Measurements from ENCODE around the gene GAS2L1.

The GAS2L1 gene

GRCh38 chr22:29345932-29346331, 39.5 kb downstream of the GAS2L1 start:
- H2BK12ac ChIP-seq (ENCODE audit: low read length in 2 of 2), result no peak overlapping the region
- H3K9me3 ChIP-seq (ENCODE audit: control insufficient read depth, low read length), result no peaks in the 10 kb centered on the region
- no peak for DNase-seq
- H3K36me3 ChIP-seq (ENCODE audit: control insufficient read depth in 1 of 2, insufficient read depth in 2 of 2, low read depth in 1 of 2, low read length in 2 of 2), result peaks cover 58 to 82% of the 10 kb centered on the region in 2 experiments
- H3K4me2 ChIP-seq (ENCODE audit: low read length, poor library complexity, severe bottlenecking), result no peak overlapping the region
- no peak overlapping the region for H2BK15ac ChIP-seq (ENCODE audit: low read depth, poor library complexity, severe bottlenecking)
- H3K79me1 ChIP-seq (replicated peaks; ENCODE audit: low read length, poor library complexity, severe bottlenecking), result peaks cover 16% of the 10 kb centered on the region
- no peaks in the 10 kb centered on the region for H3K27me3 ChIP-seq (ENCODE audit: control insufficient read depth in 1 of 2, insufficient read depth in 1 of 2, low read length in 2 of 2)
- H2AK5ac ChIP-seq (ENCODE audit: low read length, severe bottlenecking), result no peak overlapping the region
- no peak overlapping the region for H3K14ac ChIP-seq (ENCODE audit: low read length in 2 of 2)
- H3K4ac ChIP-seq (ENCODE audit: low read depth in 1 of 2, low read length in 2 of 2), result no peak overlapping the region
- H2AFZ ChIP-seq (ENCODE audit: low read depth, low read length), result no peak overlapping the region
- no peak overlapping the region for H2BK5ac ChIP-seq (ENCODE audit: low read depth, low read length, poor library complexity, severe bottlenecking)
- no peak overlapping the region for H3K9ac ChIP-seq (ENCODE audit: low read length)
- no peak overlapping the region for H3K27ac ChIP-seq (ENCODE audit: low read length, poor library complexity, severe bottlenecking)
- no peak overlapping the region for H3K23ac ChIP-seq (ENCODE audit: low read length in 2 of 2)
- no peak overlapping the region for H2BK120ac ChIP-seq (ENCODE audit: low read depth, low read length)
- H3K4me3 ChIP-seq (ENCODE audit: insufficient read depth in 1 of 2, low read depth in 1 of 2, low read length in 2 of 2), result no peak overlapping the region
- H4K8ac ChIP-seq (ENCODE audit: low read length), result no peak overlapping the region
- no peak overlapping the region for H3K18ac ChIP-seq (ENCODE audit: low read depth in 1 of 2, low read length in 2 of 2)
- H4K91ac ChIP-seq (ENCODE audit: low read length), result no peak overlapping the region
- H3K4me1 ChIP-seq (ENCODE audit: control insufficient read depth, insufficient read depth, low read depth, low read length), result peaks cover 20% of the 10 kb centered on the region

- no peak overlapping the region for H3K14ac ChIP-seq (ENCODE audit: low read length in 2 of 2)
- no peak overlapping the region for H2BK5ac ChIP-seq (ENCODE audit: low read depth, low read length, poor library complexity, severe bottlenecking)
- H2BK15ac ChIP-seq (ENCODE audit: low read depth, poor library complexity, severe bottlenecking), result no peak overlapping the region
- peaks cover 20% of the 10 kb centered on the region for H3K4me1 ChIP-seq (ENCODE audit: control insufficient read depth, insufficient read depth, low read depth, low read length)
- no peak overlapping the region for H2AFZ ChIP-seq (ENCODE audit: low read depth, low read length)
- no peak overlapping the region for H3K4me3 ChIP-seq (ENCODE audit: insufficient read depth in 1 of 2, low read depth in 1 of 2, low read length in 2 of 2)
- H3K36me3 ChIP-seq (ENCODE audit: control insufficient read depth in 1 of 2, insufficient read depth in 2 of 2, low read depth in 1 of 2, low read length in 2 of 2), result peaks cover 58 to 82% of the 10 kb centered on the region in 2 experiments
- H3K4me2 ChIP-seq (ENCODE audit: low read length, poor library complexity, severe bottlenecking), result no peak overlapping the region
- H3K4ac ChIP-seq (ENCODE audit: low read depth in 1 of 2, low read length in 2 of 2), result no peak overlapping the region
- 88% methylated on average over 1 of the region's 4 CpGs for WGBS
- H3K18ac ChIP-seq (ENCODE audit: low read depth in 1 of 2, low read length in 2 of 2), result no peak overlapping the region
- H3K9ac ChIP-seq (ENCODE audit: low read length), result no peak overlapping the region
- H4K8ac ChIP-seq (ENCODE audit: low read length), result no peak overlapping the region
- H3K27ac ChIP-seq (ENCODE audit: low read length, poor library complexity, severe bottlenecking), result no peak overlapping the region
- no peak overlapping the region for H2AK5ac ChIP-seq (ENCODE audit: low read length, severe bottlenecking)
- H2BK12ac ChIP-seq (ENCODE audit: low read length in 2 of 2), result no peak overlapping the region
- H3K27me3 ChIP-seq (ENCODE audit: control insufficient read depth in 1 of 2, insufficient read depth in 1 of 2, low read length in 2 of 2), result no peaks in the 10 kb centered on the region
- H2BK120ac ChIP-seq (ENCODE audit: low read depth, low read length), result no peak overlapping the region
- H3K23ac ChIP-seq (ENCODE audit: low read length in 2 of 2), result no peak overlapping the region
- H4K91ac ChIP-seq (ENCODE audit: low read length), result no peak overlapping the region
- H3K79me1 ChIP-seq (replicated peaks; ENCODE audit: low read length, poor library complexity, severe bottlenecking), result peaks cover 15% of the 10 kb centered on the region
- DNase-seq, result no peak
- H3K9me3 ChIP-seq (ENCODE audit: control insufficient read depth, low read length), result no peaks in the 10 kb centered on the region
Observed at GRCh38 chr22:29346659-29347058, 40.2 kb downstream of the GAS2L1 start.

GRCh38 chr22:29348041-29348440, 41.6 kb downstream of the GAS2L1 start:
- Histone ChIP-seq H3K9ac (ENCODE audit: low read length) (no peak overlapping the region), H2BK120ac (ENCODE audit: low read depth, low read length) (no peak overlapping the region), H2AK5ac (ENCODE audit: low read length, severe bottlenecking) (no peak overlapping the region), H3K79me1 (replicated peaks; ENCODE audit: low read length, poor library complexity, severe bottlenecking) (peaks cover 9% of the 10 kb centered on the region), H3K36me3 (ENCODE audit: control insufficient read depth in 1 of 2, insufficient read depth in 2 of 2, low read depth in 1 of 2, low read length in 2 of 2) (peaks cover 57 to 81% of the 10 kb centered on the region in 2 experiments), H3K27ac (ENCODE audit: low read length, poor library complexity, severe bottlenecking) (no peak overlapping the region), H3K27me3 (ENCODE audit: control insufficient read depth in 1 of 2, insufficient read depth in 1 of 2, low read length in 2 of 2) (no peaks in the 10 kb centered on the region), H3K18ac (ENCODE audit: low read depth in 1 of 2, low read length in 2 of 2) (no peak overlapping the region), H3K4me1 (ENCODE audit: control insufficient read depth, insufficient read depth, low read depth, low read length) (peaks cover 17% of the 10 kb centered on the region), H2AFZ (ENCODE audit: low read depth, low read length) (no peak overlapping the region), H4K91ac (ENCODE audit: low read length) (no peak overlapping the region), H3K4me3 (ENCODE audit: insufficient read depth in 1 of 2, low read depth in 1 of 2, low read length in 2 of 2) (no peak overlapping the region), H3K14ac (ENCODE audit: low read length in 2 of 2) (no peak overlapping the region), H4K8ac (ENCODE audit: low read length) (no peak overlapping the region), H2BK12ac (ENCODE audit: low read length in 2 of 2) (no peak overlapping the region), H2BK5ac (ENCODE audit: low read depth, low read length, poor library complexity, severe bottlenecking) (no peak overlapping the region), H3K9me3 (ENCODE audit: control insufficient read depth, low read length) (no peaks in the 10 kb centered on the region), H2BK15ac (ENCODE audit: low read depth, poor library complexity, severe bottlenecking) (no peak overlapping the region), H3K4me2 (ENCODE audit: low read length, poor library complexity, severe bottlenecking) (no peak overlapping the region), H3K4ac (ENCODE audit: low read depth in 1 of 2, low read length in 2 of 2) (no peak overlapping the region), H3K23ac (ENCODE audit: low read length in 2 of 2) (peak overlapping the region in 1 of 2 experiments; percentile 21)
- DNase-seq, result no peak
- WGBS, result 93% methylated on average over 2 of the region's 2 CpGs

DNA sequence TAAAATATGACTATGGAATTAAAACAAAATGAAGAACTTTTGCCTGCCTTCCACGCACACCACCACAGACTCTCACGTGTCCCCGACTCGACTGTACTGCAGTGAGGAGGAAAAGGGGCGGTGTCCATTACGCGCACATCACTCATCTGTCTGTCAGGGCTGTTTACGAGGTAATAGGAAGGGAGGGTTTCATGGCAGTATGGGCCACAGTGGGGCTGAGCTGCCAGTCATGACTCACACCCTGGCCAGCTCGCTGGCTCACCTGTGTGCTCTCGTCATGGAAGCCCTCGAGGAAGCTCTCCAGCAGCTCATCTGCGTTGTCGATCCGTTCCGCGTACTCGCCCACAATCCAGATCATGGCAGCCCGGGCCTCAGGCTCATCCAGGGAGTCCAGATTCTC, 42.5 kb downstream of the GAS2L1 start:
- Histone ChIP-seq H3K27ac (ENCODE audit: low read length, poor library complexity, severe bottlenecking) (no peak overlapping the region), H3K9ac (ENCODE audit: low read length) (no peak overlapping the region), H3K4ac (ENCODE audit: low read depth in 1 of 2, low read length in 2 of 2) (peak overlapping the region in 1 of 2 experiments; percentile 27), H3K9me3 (ENCODE audit: control insufficient read depth, low read length) (no peaks in the 10 kb centered on the region), H3K23ac (ENCODE audit: low read length in 2 of 2) (no peak overlapping the region), H2AFZ (ENCODE audit: low read depth, low read length) (no peak overlapping the region), H2AK5ac (ENCODE audit: low read length, severe bottlenecking) (no peak overlapping the region), H2BK120ac (ENCODE audit: low read depth, low read length) (no peak overlapping the region), H2BK5ac (ENCODE audit: low read depth, low read length, poor library complexity, severe bottlenecking) (no peak overlapping the region), H4K8ac (ENCODE audit: low read length) (no peak overlapping the region), H2BK15ac (ENCODE audit: low read depth, poor library complexity, severe bottlenecking) (no peak overlapping the region), H3K4me2 (ENCODE audit: low read length, poor library complexity, severe bottlenecking) (no peak overlapping the region), H3K36me3 (ENCODE audit: control insufficient read depth in 1 of 2, insufficient read depth in 2 of 2, low read depth in 1 of 2, low read length in 2 of 2) (peaks cover 64 to 83% of the 10 kb centered on the region in 2 experiments), H3K79me1 (replicated peaks; ENCODE audit: low read length, poor library complexity, severe bottlenecking) (peaks cover 9% of the 10 kb centered on the region), H3K14ac (ENCODE audit: low read length in 2 of 2) (no peak overlapping the region), H3K18ac (ENCODE audit: low read depth in 1 of 2, low read length in 2 of 2) (no peak overlapping the region), H3K4me3 (ENCODE audit: insufficient read depth in 1 of 2, low read depth in 1 of 2, low read length in 2 of 2) (no peak overlapping the region), H3K27me3 (ENCODE audit: control insufficient read depth in 1 of 2, insufficient read depth in 1 of 2, low read length in 2 of 2) (no peaks in the 10 kb centered on the region), H4K91ac (ENCODE audit: low read length) (peak overlapping the region; percentile 34), H2BK12ac (ENCODE audit: low read length in 2 of 2) (no peak overlapping the region), H3K4me1 (ENCODE audit: control insufficient read depth, insufficient read depth, low read depth, low read length) (peaks cover 8% of the 10 kb centered on the region)
- DNase-seq, result no peak
- WGBS, result 92% methylated on average over 17 of the region's 18 CpGs
